Measurements from ENCODE around the gene CD2BP2.

CD2BP2 gene

GRCh38 chr16:30355954-30356308 is 823 bp upstream of the CD2BP2 start:
- Histone ChIP-seq H4K20me1 (ENCODE audit: insufficient read depth) (no peaks in the 10 kb centered on the region), H3K4me1 (ENCODE audit: low read depth, poor library complexity, severe bottlenecking) (peaks cover 32% of the 10 kb centered on the region), H2AFZ (ENCODE audit: low read depth) (peak overlapping the region; percentile 55; the same call in 1 of the 2 replicates), H3K79me2 (ENCODE audit: insufficient read depth, low read depth) (peaks cover 24% of the 10 kb centered on the region), H3K4me3 (IDR thresholded peaks at IDR 0.05; ENCODE audit: insufficient read depth, low read depth, low read length) (no peak overlapping the region), H3K4me2 (peak overlapping the region; percentile 44), H3K27ac (peak overlapping the region; percentile 49), H3K27me3 (ENCODE audit: insufficient read depth, low read depth) (no peaks in the 10 kb centered on the region), H3K9ac (peak overlapping the region; percentile 66), H3K36me3 (ENCODE audit: insufficient read depth) (no peaks in the 10 kb centered on the region)
- TF ChIP-seq CTCF (conservative IDR thresholded peaks at IDR 0.05; ENCODE audit: low read depth, low read length) = no peak

- Histone ChIP-seq H3K4me2 (peak overlapping the region; percentile 95), H3K36me3 (ENCODE audit: insufficient read depth) (no peaks in the 10 kb centered on the region), H4K20me1 (ENCODE audit: insufficient read depth) (no peaks in the 10 kb centered on the region), H3K27me3 (ENCODE audit: insufficient read depth, low read depth) (no peaks in the 10 kb centered on the region), H3K4me3 (IDR thresholded peaks at IDR 0.05; ENCODE audit: insufficient read depth, low read depth, low read length) (peak overlapping the region; percentile 41), H3K9ac (peak overlapping the region; percentile 66), H2AFZ (ENCODE audit: low read depth) (peak overlapping the region; percentile 55), H3K27ac (peak overlapping the region; percentile 49), H3K79me2 (ENCODE audit: insufficient read depth, low read depth) (peaks cover 18% of the 10 kb centered on the region), H3K4me1 (ENCODE audit: low read depth, poor library complexity, severe bottlenecking) (peaks cover 46% of the 10 kb centered on the region)
- no peak for TF ChIP-seq CTCF (conservative IDR thresholded peaks at IDR 0.05; ENCODE audit: low read depth, low read length)
Measured at GRCh38 chr16:30354423-30355143, 525 bp downstream of the CD2BP2 start.

GRCh38 chr16:30353438-30354129 is 1.5 kb downstream of the CD2BP2 start:
- Histone ChIP-seq H2AFZ (ENCODE audit: low read depth) (no peak overlapping the region), H3K27me3 (ENCODE audit: insufficient read depth, low read depth) (no peaks in the 10 kb centered on the region), H3K27ac (no peak overlapping the region), H3K4me1 (ENCODE audit: low read depth, poor library complexity, severe bottlenecking) (peaks cover 56% of the 10 kb centered on the region), H3K9ac (no peak overlapping the region), H3K4me2 (peak overlapping the region; percentile 95), H4K20me1 (ENCODE audit: insufficient read depth) (no peaks in the 10 kb centered on the region), H3K4me3 (IDR thresholded peaks at IDR 0.05; ENCODE audit: insufficient read depth, low read depth, low read length) (peak overlapping the region; percentile 13), H3K79me2 (ENCODE audit: insufficient read depth, low read depth) (peaks cover 18% of the 10 kb centered on the region), H3K36me3 (ENCODE audit: insufficient read depth) (no peaks in the 10 kb centered on the region)
- no peak for TF ChIP-seq CTCF (conservative IDR thresholded peaks at IDR 0.05; ENCODE audit: low read depth, low read length)

GRCh38 chr16:30352488-30353401 is 2.4 kb downstream of the CD2BP2 start:
- Histone ChIP-seq H3K27ac (no peak overlapping the region), H2AFZ (ENCODE audit: low read depth) (no peak overlapping the region), H3K4me1 (ENCODE audit: low read depth, poor library complexity, severe bottlenecking) (peaks cover 56% of the 10 kb centered on the region), H3K79me2 (ENCODE audit: insufficient read depth, low read depth) (peaks cover 18% of the 10 kb centered on the region), H3K4me2 (no peak overlapping the region), H3K4me3 (IDR thresholded peaks at IDR 0.05; ENCODE audit: insufficient read depth, low read depth, low read length) (no peak overlapping the region), H4K20me1 (ENCODE audit: insufficient read depth) (no peaks in the 10 kb centered on the region), H3K36me3 (ENCODE audit: insufficient read depth) (no peaks in the 10 kb centered on the region), H3K27me3 (ENCODE audit: insufficient read depth, low read depth) (no peaks in the 10 kb centered on the region), H3K9ac (no peak overlapping the region)
- no peak for TF ChIP-seq CTCF (conservative IDR thresholded peaks at IDR 0.05; ENCODE audit: low read depth, low read length)
